GM08714 (cell line): Measurements from ENCODE around the gene GSK3B.

Experiments used
- H3K4me3 ChIP-seq: fragments of 200-500 bp; sonication (Bioruptor generic); 2 replicates; pipeline ENCODE4 v1.5.1; 2014; ENCODE audit warnings: mild to moderate bottlenecking, low read length, inconsistent platforms
- ZNF274 ChIP-seq: IDR thresholded peaks from 2 replicates; pipeline ENCODE4 v1.6.1; 2012; ENCODE audit warnings: mild to moderate bottlenecking, low read depth, low read length

The GSK3B gene

GRCh38 chr3:120113128-120114116 is 19.2 kb upstream of the GSK3B start:
- no peak for TF ChIP-seq ZNF274
- no peak overlapping the region for H3K4me3 ChIP-seq

GRCh38 chr3:120111898-120112297 is 17.7 kb upstream of the GSK3B start:
- no peak overlapping the region for H3K4me3 ChIP-seq
- TF ChIP-seq ZNF274 = no peak

GRCh38 chr3:120103276-120103675 is 9.0 kb upstream of the GSK3B start:
- TF ChIP-seq ZNF274 = no peak
- no peak overlapping the region for H3K4me3 ChIP-seq

- no peak overlapping the region for H3K4me3 ChIP-seq
Observed at GRCh38 chr3:120102674-120103073, 8.4 kb upstream of the GSK3B start.

GRCh38 chr3:120102232-120102631 is 8.0 kb upstream of the GSK3B start:
- H3K4me3 ChIP-seq = no peak overlapping the region
- no peak for TF ChIP-seq ZNF274

More at GRCh38 chr3:120102674-120103073, 8.4 kb upstream of the GSK3B start:
- no peak for TF ChIP-seq ZNF274

GRCh38 chr3:120101624-120102023 is 7.4 kb upstream of the GSK3B start:
- H3K4me3 ChIP-seq = no peak overlapping the region
- TF ChIP-seq ZNF274 = no peak

GRCh38 chr3:120100711-120101110 is 6.5 kb upstream of the GSK3B start:
- TF ChIP-seq ZNF274 = no peak
- no peak overlapping the region for H3K4me3 ChIP-seq

GRCh38 chr3:120098710-120099109 is 4.5 kb upstream of the GSK3B start:
- TF ChIP-seq ZNF274 = no peak
- no peak overlapping the region for H3K4me3 ChIP-seq

GRCh38 chr3:120095979-120096426 is 1.8 kb upstream of the GSK3B start:
- no peak for TF ChIP-seq ZNF274

GRCh38 chr3:120095226-120095978 is 1.2 kb upstream of the GSK3B start:
- peak overlapping the region; percentile 68 for H3K4me3 ChIP-seq
- TF ChIP-seq ZNF274 = no peak

More at GRCh38 chr3:120095979-120096426, 1.8 kb upstream of the GSK3B start:
- peak overlapping the region; percentile 68 for H3K4me3 ChIP-seq

- H3K4me3 ChIP-seq = peak overlapping the region; percentile 68; the same call in 1 of the 2 replicates
- TF ChIP-seq ZNF274 = no peak
Observed at GRCh38 chr3:120094776-120095225, 554 bp upstream of the GSK3B start.

GRCh38 chr3:120093119-120093910 is 932 bp downstream of the GSK3B start:
- H3K4me3 ChIP-seq = peak overlapping the region; percentile 99
- TF ChIP-seq ZNF274 = no peak

GRCh38 chr3:120092474-120092873 is 1.8 kb downstream of the GSK3B start:
- TF ChIP-seq ZNF274 = no peak
- peak overlapping the region; percentile 99; the same call in 1 of the 2 replicates for H3K4me3 ChIP-seq

- H3K4me3 ChIP-seq = peak overlapping the region; percentile 99; the same call in 1 of the 2 replicates
- TF ChIP-seq ZNF274 = no peak
Observed at GRCh38 chr3:120090422-120090821, 3.8 kb downstream of the GSK3B start.
